Keratinocyte (primary cell): ENCODE data around the gene CXADR. TPM values are rescaled to one million over a fixed set of nuclear protein-coding genes. Genes with fewer than 3 reads are reported as not detected.

ENCODE experiments used
- DNase-seq: peaks from one replicate; pipeline ENCODE4 v3.0.0-alpha.2; 2011; ENCODE audit warnings: low read depth, missing footprints, low spot score
- FAIRE-seq: peaks from 2 replicates; lab custom pipeline; 2011; peaks lifted over from hg19 to GRCh38; lab: Jason Lieb, UNC
- H2AFZ ChIP-seq: 2 replicates; pipeline ENCODE4 v1.6.0; 2012; ENCODE audit warnings: low read length, control low read depth, inconsistent platforms; ENCODE audit not compliant: control insufficient read depth
- H3K27ac ChIP-seq: 2 replicates; pipeline ENCODE4 v1.5.1; 2011; ENCODE audit warnings: low read length; ENCODE audit not compliant: control insufficient read depth, insufficient read depth
- H3K27me3 ChIP-seq: 3 replicates; pipeline ENCODE4 v1.6.0; 2011; ENCODE audit warnings: low read length; ENCODE audit not compliant: control insufficient read depth, insufficient read depth; ENCODE audit errors: extremely low read depth
- H3K36me3 ChIP-seq, 2 experiments: 2 replicates in 1 of 2; 3 replicates in 1 of 2; pipeline ENCODE4 v1.5.1; 2011; ENCODE audit warnings: low read length in 2 of 2, mild to moderate bottlenecking in 1 of 2; ENCODE audit not compliant: control insufficient read depth in 2 of 2, insufficient read depth in 2 of 2; ENCODE audit errors: extremely low read depth in 1 of 2
- H3K4me1 ChIP-seq: 3 replicates; pipeline ENCODE4 v1.5.1; 2011; ENCODE audit warnings: low read length; ENCODE audit not compliant: control insufficient read depth, insufficient read depth; ENCODE audit errors: extremely low read depth
- H3K4me2 ChIP-seq: 3 replicates; pipeline ENCODE4 v1.6.0; 2011; ENCODE audit warnings: low read depth, low read length; ENCODE audit not compliant: control insufficient read depth, insufficient read depth; ENCODE audit errors: extremely low read depth
- H3K4me3 ChIP-seq, 3 experiments: fragments of 200-600 bp in 1 of 3; sonication (generic) in 1 of 3; 2 replicates in 2 of 3; 3 replicates in 1 of 3; pipeline ENCODE4 v1.5.1; 2011 to 2016; ENCODE audit warnings: low read length in 3 of 3, mild to moderate bottlenecking in 3 of 3, control low read depth in 2 of 3, inconsistent platforms in 1 of 3, low read depth in 1 of 3, mixed read lengths in 1 of 3, mixed run types in 1 of 3, moderate library complexity in 1 of 3; ENCODE audit not compliant: control insufficient read depth in 2 of 3, insufficient read depth in 2 of 3; ENCODE audit errors: extremely low read depth in 1 of 3
- H3K79me2 ChIP-seq: 2 replicates; pipeline ENCODE4 v1.6.0; 2012; ENCODE audit warnings: low read length; ENCODE audit not compliant: control insufficient read depth, insufficient read depth
- H3K9ac ChIP-seq: 3 replicates; pipeline ENCODE4 v1.6.0; 2011; ENCODE audit warnings: low read length; ENCODE audit not compliant: control insufficient read depth, insufficient read depth; ENCODE audit errors: extremely low read depth
- H3K9me1 ChIP-seq: 3 replicates; pipeline ENCODE4 v1.6.0; 2011; ENCODE audit warnings: low read length; ENCODE audit not compliant: control insufficient read depth, insufficient read depth; ENCODE audit errors: extremely low read depth
- H3K9me3 ChIP-seq: 2 replicates; pipeline ENCODE4 v1.5.1; 2012; ENCODE audit warnings: low read depth, low read length; ENCODE audit not compliant: control insufficient read depth
- H4K20me1 ChIP-seq: 3 replicates; pipeline ENCODE4 v1.6.0; 2011; ENCODE audit warnings: low read length; ENCODE audit not compliant: control insufficient read depth, insufficient read depth; ENCODE audit errors: extremely low read depth
- EZH2 ChIP-seq: IDR thresholded peaks from one replicate; pipeline ENCODE4 v1.6.1; 2012; ENCODE audit warnings: inconsistent platforms, mild to moderate bottlenecking, low read length, moderate library complexity
- dilution Hi-C: fragments of 300-500 bp; cut with MboI; formaldehyde crosslinking; loops from one replicate; pipeline ENCODE4 v1.7.0; 2020; ENCODE audit warnings: low sequenced_read_pairs; ENCODE audit not compliant: extremely low pct_ligation_motif_present
- polyA plus RNA-seq, 5 experiments: library from polyadenylated mRNA; depleted of rRNA in 3 of 5; stranded (reverse) in 3 of 5; stranded (forward) in 1 of 5; unstranded in 1 of 5; fragments of >200 nt; gene quantifications; 1 replicate in 1 of 5; 2 replicates in 3 of 5; 3 replicates in 1 of 5; pipeline versions ENCODE4 v1.2.1 to v1.2.3, GENCODE V29; 2011 to 2012; ENCODE audit warnings: missing spikeins in 2 of 5, low read depth in 1 of 5, low replicate concordance in 1 of 5
- TF ChIP-seq, protein P1 (sequence below), 3 experiments: IDR thresholded peaks in 1 of 3; conservative IDR thresholded peaks in 1 of 3; optimal IDR thresholded peaks in 1 of 3; 2 replicates in 2 of 3; 3 replicates in 1 of 3; pipeline versions ENCODE3 to v1.5.1; 2011; ENCODE audit warnings: low read length in 3 of 3, mild to moderate bottlenecking in 3 of 3, moderate library complexity in 2 of 3, control low read depth in 1 of 3, inconsistent platforms in 1 of 3; ENCODE audit not compliant: insufficient read depth in 2 of 3; ENCODE audit errors: extremely low read depth in 1 of 3

The CXADR gene
- polyA plus RNA-seq, 1 donor (not counting 4 experiments of a cell fraction or from before 2014, with no cell fraction given), result 37.3 TPM

DNA sequence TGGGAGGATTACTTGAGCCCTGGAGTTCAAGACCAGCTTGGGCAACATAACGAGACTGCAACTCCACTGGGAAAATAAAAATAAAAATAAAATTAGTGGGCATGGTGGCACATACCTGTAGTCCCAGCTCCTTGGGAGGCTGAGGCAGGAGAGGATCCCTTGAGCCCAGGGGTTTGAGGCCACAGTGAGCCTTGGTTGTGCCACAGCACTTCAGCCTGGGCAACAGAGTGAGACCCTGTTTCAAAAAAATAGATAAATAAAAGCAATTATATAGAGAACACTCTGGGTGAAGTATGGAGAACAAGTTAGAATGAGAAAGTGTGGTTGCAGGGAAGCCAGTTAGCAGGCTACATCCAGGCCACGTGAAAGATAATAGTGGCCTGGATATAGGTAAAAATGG is 25.7 kb downstream of the CXADR start:
- Histone ChIP-seq H3K9me3 (no peaks in the 10 kb centered on the region), H3K27ac (no peak overlapping the region), H3K4me3 (no peak overlapping the region), H3K4me2 (no peak overlapping the region), H2AFZ (no peak overlapping the region), H3K9ac (no peak overlapping the region), H3K27me3 (no peaks in the 10 kb centered on the region), H3K36me3 (peaks cover 0 to 2% of the 10 kb centered on the region in 2 experiments), H4K20me1 (no peaks in the 10 kb centered on the region), H3K9me1 (no peaks in the 10 kb centered on the region), H3K79me2 (peaks cover 48% of the 10 kb centered on the region), H3K4me1 (peaks cover 22% of the 10 kb centered on the region)
- dilution Hi-C loops, result no loop called here
- DNase-seq (no peak), FAIRE-seq (no peak)
- no peak for TF ChIP-seq EZH2
- TF ChIP-seq, protein P1, sequence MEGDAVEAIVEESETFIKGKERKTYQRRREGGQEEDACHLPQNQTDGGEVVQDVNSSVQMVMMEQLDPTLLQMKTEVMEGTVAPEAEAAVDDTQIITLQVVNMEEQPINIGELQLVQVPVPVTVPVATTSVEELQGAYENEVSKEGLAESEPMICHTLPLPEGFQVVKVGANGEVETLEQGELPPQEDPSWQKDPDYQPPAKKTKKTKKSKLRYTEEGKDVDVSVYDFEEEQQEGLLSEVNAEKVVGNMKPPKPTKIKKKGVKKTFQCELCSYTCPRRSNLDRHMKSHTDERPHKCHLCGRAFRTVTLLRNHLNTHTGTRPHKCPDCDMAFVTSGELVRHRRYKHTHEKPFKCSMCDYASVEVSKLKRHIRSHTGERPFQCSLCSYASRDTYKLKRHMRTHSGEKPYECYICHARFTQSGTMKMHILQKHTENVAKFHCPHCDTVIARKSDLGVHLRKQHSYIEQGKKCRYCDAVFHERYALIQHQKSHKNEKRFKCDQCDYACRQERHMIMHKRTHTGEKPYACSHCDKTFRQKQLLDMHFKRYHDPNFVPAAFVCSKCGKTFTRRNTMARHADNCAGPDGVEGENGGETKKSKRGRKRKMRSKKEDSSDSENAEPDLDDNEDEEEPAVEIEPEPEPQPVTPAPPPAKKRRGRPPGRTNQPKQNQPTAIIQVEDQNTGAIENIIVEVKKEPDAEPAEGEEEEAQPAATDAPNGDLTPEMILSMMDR (optimal IDR thresholded peaks at IDR 0.05 in 1 of 3, IDR thresholded peaks at IDR 0.05 in 1 of 3, conservative IDR thresholded peaks at IDR 0.05 in 1 of 3; ENCODE audit: extremely low read depth in 1 of 3, insufficient read depth in 2 of 3, low read length in 3 of 3), result no peak

DNA sequence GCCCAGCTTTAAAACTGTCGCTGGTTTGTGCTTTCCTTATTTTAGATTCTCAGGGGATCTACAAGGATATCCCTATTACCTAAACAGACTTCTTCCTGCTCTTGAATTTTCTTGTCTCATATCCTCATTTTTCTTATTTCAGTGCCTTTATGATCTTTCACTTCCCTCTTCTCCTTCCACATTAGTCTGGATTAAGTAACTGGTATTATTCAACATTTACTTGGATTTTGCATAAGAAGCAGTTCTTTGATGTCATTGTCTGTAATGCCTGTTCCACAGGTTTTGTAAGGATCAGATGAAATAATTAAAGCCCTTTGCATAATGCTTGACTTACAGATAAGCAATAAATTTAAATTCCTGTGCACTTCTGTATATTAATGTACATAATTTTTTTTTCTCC is 26.5 kb downstream of the CXADR start:
- Histone ChIP-seq H3K4me1 (peaks cover 22% of the 10 kb centered on the region), H3K9me1 (no peaks in the 10 kb centered on the region), H3K27ac (no peak overlapping the region), H3K79me2 (peaks cover 51% of the 10 kb centered on the region), H3K4me2 (no peak overlapping the region), H3K27me3 (no peaks in the 10 kb centered on the region), H3K4me3 (no peak overlapping the region), H4K20me1 (no peaks in the 10 kb centered on the region), H3K9me3 (no peaks in the 10 kb centered on the region), H2AFZ (no peak overlapping the region), H3K36me3 (peaks cover 0 to 2% of the 10 kb centered on the region in 2 experiments), H3K9ac (no peak overlapping the region)
- TF ChIP-seq EZH2, result no peak
- TF ChIP-seq, protein P1 (optimal IDR thresholded peaks at IDR 0.05 in 1 of 3, IDR thresholded peaks at IDR 0.05 in 1 of 3, conservative IDR thresholded peaks at IDR 0.05 in 1 of 3; ENCODE audit: extremely low read depth in 1 of 3, insufficient read depth in 2 of 3, low read length in 3 of 3), result no peak
- FAIRE-seq (no peak), DNase-seq (no peak)
- dilution Hi-C loops, result no loop called here
